Measurements from ENCODE around the gene ABTB1. TPM values are rescaled to one million over a fixed set of nuclear protein-coding genes. Genes with fewer than 3 reads are reported as not detected.

Gene ABTB1
- total and polyA plus RNA-seq, 9 of the 15 experiments (the other 6 are each of a cell fraction or from before 2014, with no cell fraction given) = 0.04 to 2.3 (median 0.55) TPM; not detected in 1

DNA sequence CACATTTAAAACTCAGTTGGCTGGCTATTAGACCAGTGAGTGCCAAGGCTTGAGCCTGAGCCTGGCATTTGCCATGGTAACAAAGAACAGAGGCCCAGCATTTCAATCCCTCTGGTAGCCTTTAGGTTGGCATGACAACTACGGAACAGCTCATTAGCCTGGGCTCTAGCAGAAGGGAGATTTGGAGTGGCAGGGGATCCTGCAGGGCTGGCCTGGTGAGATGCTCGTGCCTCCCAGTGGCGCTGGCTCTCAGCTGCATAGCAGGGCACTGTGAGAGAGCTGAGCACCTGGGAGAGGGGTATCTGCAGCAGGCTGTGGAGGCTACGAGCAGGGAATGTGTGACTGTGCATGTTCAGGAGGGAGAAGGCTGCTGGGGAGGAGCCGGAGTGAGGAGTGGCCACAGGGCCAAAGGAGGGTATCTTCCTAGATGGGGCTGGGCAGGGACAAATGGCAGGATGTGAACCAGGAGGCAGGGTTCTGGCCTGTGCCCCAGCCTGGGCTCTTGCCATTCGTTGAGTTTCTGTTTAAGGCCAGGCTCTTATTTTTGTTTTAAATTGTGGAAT is 5.6 kb upstream of the ABTB1 start (continued):
- TF ChIP-seq, protein P1, sequence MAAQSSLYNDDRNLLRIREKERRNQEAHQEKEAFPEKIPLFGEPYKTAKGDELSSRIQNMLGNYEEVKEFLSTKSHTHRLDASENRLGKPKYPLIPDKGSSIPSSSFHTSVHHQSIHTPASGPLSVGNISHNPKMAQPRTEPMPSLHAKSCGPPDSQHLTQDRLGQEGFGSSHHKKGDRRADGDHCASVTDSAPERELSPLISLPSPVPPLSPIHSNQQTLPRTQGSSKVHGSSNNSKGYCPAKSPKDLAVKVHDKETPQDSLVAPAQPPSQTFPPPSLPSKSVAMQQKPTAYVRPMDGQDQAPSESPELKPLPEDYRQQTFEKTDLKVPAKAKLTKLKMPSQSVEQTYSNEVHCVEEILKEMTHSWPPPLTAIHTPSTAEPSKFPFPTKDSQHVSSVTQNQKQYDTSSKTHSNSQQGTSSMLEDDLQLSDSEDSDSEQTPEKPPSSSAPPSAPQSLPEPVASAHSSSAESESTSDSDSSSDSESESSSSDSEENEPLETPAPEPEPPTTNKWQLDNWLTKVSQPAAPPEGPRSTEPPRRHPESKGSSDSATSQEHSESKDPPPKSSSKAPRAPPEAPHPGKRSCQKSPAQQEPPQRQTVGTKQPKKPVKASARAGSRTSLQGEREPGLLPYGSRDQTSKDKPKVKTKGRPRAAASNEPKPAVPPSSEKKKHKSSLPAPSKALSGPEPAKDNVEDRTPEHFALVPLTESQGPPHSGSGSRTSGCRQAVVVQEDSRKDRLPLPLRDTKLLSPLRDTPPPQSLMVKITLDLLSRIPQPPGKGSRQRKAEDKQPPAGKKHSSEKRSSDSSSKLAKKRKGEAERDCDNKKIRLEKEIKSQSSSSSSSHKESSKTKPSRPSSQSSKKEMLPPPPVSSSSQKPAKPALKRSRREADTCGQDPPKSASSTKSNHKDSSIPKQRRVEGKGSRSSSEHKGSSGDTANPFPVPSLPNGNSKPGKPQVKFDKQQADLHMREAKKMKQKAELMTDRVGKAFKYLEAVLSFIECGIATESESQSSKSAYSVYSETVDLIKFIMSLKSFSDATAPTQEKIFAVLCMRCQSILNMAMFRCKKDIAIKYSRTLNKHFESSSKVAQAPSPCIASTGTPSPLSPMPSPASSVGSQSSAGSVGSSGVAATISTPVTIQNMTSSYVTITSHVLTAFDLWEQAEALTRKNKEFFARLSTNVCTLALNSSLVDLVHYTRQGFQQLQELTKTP (IDR thresholded peaks at IDR 0.05; ENCODE audit: low read depth in 1 of 2, partially characterized antibody in 2 of 2) = no peak
- TF ChIP-seq, protein P2, sequence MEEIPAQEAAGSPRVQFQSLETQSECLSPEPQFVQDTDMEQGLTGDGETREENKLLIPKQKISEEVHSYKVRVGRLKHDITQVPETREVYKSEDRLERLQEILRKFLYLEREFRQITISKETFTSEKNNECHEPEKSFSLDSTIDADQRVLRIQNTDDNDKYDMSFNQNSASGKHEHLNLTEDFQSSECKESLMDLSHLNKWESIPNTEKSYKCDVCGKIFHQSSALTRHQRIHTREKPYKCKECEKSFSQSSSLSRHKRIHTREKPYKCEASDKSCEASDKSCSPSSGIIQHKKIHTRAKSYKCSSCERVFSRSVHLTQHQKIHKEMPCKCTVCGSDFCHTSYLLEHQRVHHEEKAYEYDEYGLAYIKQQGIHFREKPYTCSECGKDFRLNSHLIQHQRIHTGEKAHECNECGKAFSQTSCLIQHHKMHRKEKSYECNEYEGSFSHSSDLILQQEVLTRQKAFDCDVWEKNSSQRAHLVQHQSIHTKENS (CRISPR knock-in tag; IDR thresholded peaks at IDR 0.05) = no peak
- no peak for TF ChIP-seq PYGO2 (tag; IDR thresholded peaks at IDR 0.05)
- no peak for TF ChIP-seq NCOR1 (IDR thresholded peaks at IDR 0.05)
- no peak for TF ChIP-seq SP2 (IDR thresholded peaks at IDR 0.05; ENCODE audit: extremely low read depth, low read depth, low read length, poor library complexity, severe bottlenecking)
- TF ChIP-seq CREB1 (IDR thresholded peaks at IDR 0.05) = no peak
- no peak for TF ChIP-seq CREB1 (CRISPR knock-in tag; IDR thresholded peaks at IDR 0.05)

Data from K562 (cell line).